ENCODE measurements around the gene CRYGN. TPM values are rescaled to one million over a fixed set of nuclear protein-coding genes. Genes with fewer than 3 reads are reported as not detected.

Gene CRYGN
- total RNA-seq, 4 donors from 2014 or later, result 0.19 TPM; not detected in 3

DNA sequence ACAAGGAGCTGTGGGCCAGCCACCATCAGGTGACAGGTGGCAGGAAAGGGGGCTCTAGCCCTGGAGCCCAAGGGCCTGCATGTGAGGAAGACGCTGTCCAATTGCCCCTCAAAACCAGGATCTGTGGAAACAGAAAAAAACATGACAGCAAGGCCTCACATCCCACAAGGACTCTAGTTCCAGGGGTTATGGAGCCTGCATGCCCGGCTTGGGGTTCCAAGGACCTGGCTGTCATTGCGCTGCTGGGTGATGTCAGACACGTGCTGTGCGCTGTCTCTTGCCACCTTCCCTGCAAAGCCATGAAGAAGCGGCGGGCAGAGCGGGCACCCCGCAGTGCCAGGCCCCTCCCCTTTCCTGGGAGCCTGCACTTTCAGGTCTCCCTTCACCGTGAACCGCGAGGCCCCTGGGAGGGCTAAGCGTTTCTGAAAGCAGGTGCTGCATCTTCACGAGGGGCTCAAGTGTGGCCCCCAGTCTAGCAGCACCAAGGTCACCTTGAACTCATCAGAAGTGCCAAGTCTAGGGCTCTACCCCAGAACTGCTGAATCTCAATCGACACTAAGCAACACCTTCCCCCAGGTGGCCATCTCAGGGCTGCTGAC lies 15.1 kb upstream of the CRYGN start:
- intact Hi-C loops (cut with DNase I), result no loop called here
- WGBS, 2 donors, result 53 to 93% methylated on average over 2 of the region's 15 CpGs
- Histone ChIP-seq H3K9me3 (no peaks in the 10 kb centered on the region), H3K27ac (no peak overlapping the region), H3K27me3 (peaks cover 0 to 1% (median 0%) of the 10 kb centered on the region in 4 donors), H3K4me3 (no peak overlapping the region), H3K36me3 (no peaks in the 10 kb centered on the region), H3K4me1 (peaks cover 8 to 11% (median 9%) of the 10 kb centered on the region in 3 donors)
- no peak for DNase-seq
- TF ChIP-seq, protein P1, sequence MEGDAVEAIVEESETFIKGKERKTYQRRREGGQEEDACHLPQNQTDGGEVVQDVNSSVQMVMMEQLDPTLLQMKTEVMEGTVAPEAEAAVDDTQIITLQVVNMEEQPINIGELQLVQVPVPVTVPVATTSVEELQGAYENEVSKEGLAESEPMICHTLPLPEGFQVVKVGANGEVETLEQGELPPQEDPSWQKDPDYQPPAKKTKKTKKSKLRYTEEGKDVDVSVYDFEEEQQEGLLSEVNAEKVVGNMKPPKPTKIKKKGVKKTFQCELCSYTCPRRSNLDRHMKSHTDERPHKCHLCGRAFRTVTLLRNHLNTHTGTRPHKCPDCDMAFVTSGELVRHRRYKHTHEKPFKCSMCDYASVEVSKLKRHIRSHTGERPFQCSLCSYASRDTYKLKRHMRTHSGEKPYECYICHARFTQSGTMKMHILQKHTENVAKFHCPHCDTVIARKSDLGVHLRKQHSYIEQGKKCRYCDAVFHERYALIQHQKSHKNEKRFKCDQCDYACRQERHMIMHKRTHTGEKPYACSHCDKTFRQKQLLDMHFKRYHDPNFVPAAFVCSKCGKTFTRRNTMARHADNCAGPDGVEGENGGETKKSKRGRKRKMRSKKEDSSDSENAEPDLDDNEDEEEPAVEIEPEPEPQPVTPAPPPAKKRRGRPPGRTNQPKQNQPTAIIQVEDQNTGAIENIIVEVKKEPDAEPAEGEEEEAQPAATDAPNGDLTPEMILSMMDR (IDR thresholded peaks at IDR 0.05), result no peak
- no peak for TF ChIP-seq POLR2A (IDR thresholded peaks at IDR 0.05)

DNA sequence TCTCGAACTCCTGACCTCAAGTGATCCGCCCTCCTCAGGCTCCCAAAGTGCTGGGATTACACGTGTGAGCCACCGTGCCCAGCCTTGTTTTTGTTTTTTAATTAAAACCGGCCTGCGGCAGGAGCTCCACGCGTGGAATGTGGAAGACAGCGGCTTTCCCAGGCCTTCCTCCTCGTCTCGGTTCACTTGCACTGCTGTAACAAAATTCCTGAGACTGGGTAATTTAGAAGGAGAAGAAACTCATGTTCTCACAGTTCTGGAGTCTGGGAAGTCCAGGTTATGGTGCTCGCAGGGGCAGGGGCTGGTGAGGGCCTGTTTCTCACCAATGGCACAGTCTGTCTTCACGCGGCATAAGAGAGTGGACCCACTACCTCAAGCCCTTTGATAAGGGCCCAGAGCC lies 14.4 kb upstream of the CRYGN start:
- H3K9me3 ChIP-seq, result no peaks in the 10 kb centered on the region
- no peak for TF ChIP-seq POLR2A (IDR thresholded peaks at IDR 0.05)
- TF ChIP-seq, protein P1 (IDR thresholded peaks at IDR 0.05), result no peak
- WGBS, 2 donors, result 77 to 85% methylated on average over 8 to 10 of the region's 14 CpGs
- H3K4me1 ChIP-seq, result peaks cover 2 to 4% (median 3%) of the 10 kb centered on the region in 3 donors
- H3K4me3 ChIP-seq, result no peak overlapping the region
- H3K27me3 ChIP-seq, result peaks cover 0 to 7% (median 0%) of the 10 kb centered on the region in 4 donors
- H3K36me3 ChIP-seq, result no peaks in the 10 kb centered on the region
- intact Hi-C loops (cut with DNase I), result no loop called here
- H3K27ac ChIP-seq, result no peak overlapping the region
- DNase-seq, result no peak

GRCh38 chr7:151453326-151453791 lies 13.4 kb upstream of the CRYGN start:
- Histone ChIP-seq H3K27ac (no peak overlapping the region), H3K9me3 (no peaks in the 10 kb centered on the region), H3K4me3 (no peak overlapping the region), H3K36me3 (no peaks in the 10 kb centered on the region), H3K27me3 (peaks cover 0 to 12% (median 0%) of the 10 kb centered on the region in 4 donors), H3K4me1 (peaks cover 2 to 7% (median 2%) of the 10 kb centered on the region in 3 donors)
- no peak for DNase-seq
- intact Hi-C loops (cut with DNase I), result no loop called here
- TF ChIP-seq POLR2A (IDR thresholded peaks at IDR 0.05), result no peak
- TF ChIP-seq, protein P1 (IDR thresholded peaks at IDR 0.05), result no peak
- WGBS, 2 donors, result 64 to 81% methylated on average over 2 to 9 of the region's 13 CpGs

DNA sequence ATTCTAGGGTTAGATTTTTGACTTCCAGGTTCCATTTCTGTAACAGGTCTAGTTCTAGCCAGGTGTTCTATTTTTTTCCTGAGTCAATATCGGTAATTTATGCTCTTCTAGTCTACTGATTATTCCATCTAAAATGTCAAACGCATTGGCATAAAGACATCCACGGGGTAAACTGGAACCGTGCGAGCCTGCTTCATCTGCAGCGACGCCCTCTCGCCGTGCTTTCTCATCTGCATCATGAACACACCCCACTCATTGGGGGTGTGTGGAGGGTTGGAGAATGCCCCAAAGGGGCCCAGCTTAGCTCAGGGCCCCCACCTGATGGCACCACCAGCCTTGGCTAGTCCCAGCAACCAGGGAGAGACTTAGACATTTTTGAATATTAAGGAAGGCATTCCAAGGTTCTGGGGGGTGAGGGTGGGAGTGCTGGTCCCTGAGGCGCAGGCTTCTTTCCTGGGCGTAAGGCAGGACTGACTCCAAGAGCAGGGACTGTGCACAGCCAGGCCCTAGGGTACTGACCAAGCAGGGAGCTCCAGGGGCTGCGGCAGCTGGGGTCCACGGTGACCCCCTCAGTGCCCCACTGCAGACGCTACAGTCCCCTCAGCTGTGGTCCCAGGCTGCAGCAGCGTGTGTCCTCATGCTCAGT lies 12.9 kb upstream of the CRYGN start:
- intact Hi-C loops (cut with DNase I), result no loop called here

More for the DNA sequence above, 12.9 kb upstream of the CRYGN start:
- Histone ChIP-seq H3K36me3 (no peaks in the 10 kb centered on the region), H3K4me3 (no peak overlapping the region), H3K4me1 (peaks cover 5 to 12% (median 6%) of the 10 kb centered on the region in 3 donors), H3K27ac (no peak overlapping the region), H3K27me3 (peaks cover 0 to 17% (median 0%) of the 10 kb centered on the region in 4 donors), H3K9me3 (no peaks in the 10 kb centered on the region)
- 75 to 80% methylated on average over 10 to 13 of the region's 15 CpGs for WGBS, 2 donors
- no peak for DNase-seq
- TF ChIP-seq, protein P1 (IDR thresholded peaks at IDR 0.05), result no peak
- TF ChIP-seq POLR2A (IDR thresholded peaks at IDR 0.05), result no peak

Data from esophagus squamous epithelium (tissue), 5 donors.